GM21717 (cell line): Measurements from ENCODE around the gene RASA4.
"Not testable (repeated sequence)": the region's sequence is repeated elsewhere in the genome, so short reads cannot be mapped to it uniquely, and the experiment has no call there.

Experiments used
- ATAC-seq: cut with Tn5 transposase; IDR thresholded peaks from one replicate; pipeline ENCODE4 v1.9.1; 2021; ENCODE audit warnings: mild to moderate bottlenecking, moderate library complexity; ENCODE audit not compliant: unreplicated experiment

The RASA4 gene

GRCh38 chr7:102609734-102610133 is 6.8 kb downstream of the RASA4 start:
- ATAC-seq = not testable (repeated sequence)

DNA sequence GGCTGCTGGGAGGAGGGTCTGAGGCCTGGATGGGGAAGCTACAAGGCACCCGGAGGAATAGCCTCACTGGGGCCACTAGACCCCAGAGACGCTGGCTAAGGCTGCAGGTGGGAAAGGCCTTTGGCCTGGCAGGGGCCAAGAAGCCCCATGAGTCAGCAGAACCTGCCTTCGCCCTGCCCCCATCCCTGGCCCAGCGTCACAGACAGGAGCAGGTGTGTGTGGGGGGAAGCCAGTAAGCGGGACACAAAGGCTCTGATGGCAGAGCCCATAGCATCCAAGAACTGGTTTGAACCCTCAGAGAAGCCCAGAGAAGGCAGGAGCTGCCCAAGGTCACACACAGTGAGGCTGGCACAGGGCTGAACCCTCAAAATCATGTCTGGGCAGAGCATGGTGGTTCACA is 9.7 kb downstream of the RASA4 start:
- not testable (repeated sequence) for ATAC-seq

DNA sequence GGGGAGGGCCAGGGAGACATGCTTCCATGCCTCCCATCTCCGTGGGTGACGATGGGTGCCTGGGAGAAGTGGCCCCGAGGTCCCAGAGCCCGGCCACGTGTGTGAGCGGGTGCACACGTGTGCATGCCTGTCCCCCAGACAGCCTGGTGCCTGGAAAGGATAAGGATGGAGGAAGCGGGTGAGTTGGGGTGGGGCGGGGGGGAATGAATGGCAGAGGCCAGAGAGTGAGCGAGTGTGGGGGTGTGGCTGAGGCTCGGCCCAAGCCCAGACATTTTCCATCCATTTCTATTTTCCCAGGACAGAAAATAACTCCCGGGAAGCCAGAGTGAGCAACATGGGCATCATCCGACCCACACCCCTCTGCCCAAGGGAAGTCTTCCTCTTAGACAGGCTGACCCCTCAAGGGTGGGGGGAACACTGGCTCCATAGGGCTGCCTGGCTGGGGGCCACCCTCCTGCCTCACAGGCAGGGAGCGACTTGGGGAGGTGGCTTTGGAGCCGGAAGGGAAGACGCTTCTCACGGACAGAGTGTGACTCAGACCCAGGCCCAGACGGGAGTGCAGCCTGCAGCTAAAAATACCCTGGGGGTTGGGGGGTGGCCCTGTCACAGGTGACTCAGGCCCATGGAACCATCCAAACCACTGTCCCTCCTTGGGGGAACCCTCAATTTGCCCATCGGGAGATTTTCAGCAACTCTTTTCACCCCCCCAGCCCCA is 12.0 kb downstream of the RASA4 start:
- ATAC-seq = not testable (repeated sequence)

DNA sequence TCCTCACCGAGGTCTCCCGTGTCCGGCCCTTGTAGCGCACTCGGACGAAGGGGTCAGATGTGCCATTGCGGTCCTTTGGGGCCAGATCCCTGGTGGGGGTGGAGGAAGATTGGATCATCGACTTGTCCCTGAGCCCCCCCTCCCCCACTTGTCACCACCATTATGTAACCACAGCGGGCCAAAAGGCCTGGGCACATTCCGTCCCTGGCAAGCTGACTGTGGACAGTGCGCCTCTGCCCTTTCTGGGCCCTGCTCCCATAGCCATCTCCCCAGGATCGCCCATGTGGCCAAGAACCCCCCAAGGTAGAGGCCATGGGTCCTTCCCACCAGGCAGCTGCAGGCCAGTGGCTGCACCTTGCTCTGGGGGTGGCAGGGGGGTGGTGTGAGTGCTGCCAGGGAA is 14.2 kb downstream of the RASA4 start:
- not testable (repeated sequence) for ATAC-seq

DNA sequence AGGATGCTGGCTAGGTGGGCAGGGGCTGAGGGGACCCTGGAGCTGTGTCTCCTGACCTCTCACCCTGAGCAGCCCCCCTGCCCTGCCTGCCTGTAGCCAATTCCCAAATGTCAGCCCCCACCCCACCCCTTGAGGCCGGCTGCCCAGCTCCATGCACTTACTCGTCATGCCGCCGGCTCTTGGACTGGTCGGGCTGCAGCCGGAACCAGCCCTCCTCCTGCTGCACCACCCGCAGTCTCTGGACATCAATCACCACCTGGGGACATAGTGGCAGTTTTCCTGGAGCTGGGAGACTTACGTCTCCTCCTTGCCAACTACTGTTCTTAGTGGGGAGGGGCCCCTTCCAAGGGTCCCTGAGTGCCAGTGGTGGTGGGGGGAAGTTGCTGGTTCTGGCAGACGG is 16.9 kb downstream of the RASA4 start:
- ATAC-seq = not testable (repeated sequence)

DNA sequence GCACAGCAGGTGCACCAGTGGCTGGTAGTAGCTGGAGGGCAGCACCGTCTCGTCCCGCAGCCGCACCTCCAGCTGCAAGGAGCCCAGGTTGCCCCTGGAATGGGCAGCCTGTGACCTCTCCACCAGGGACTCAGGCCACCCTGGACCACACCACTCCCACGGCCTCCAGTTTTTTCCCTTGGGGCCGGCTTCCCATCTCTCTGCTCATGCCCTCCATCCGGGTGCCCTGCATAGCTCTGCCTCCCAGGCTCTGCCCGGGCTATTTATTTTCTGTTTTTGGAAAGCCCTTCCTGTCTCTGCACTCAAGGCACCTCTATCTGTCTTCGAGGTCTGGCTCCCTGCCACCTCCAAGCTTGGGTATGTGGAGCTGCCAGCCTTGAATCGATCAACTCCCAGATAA is 20.5 kb downstream of the RASA4 start:
- not testable (repeated sequence) for ATAC-seq

- ATAC-seq = peak; percentile 51
Observed at GRCh38 chr7:102593637-102594334, 22.8 kb downstream of the RASA4 start.

GRCh38 chr7:102592477-102593019 is 24.0 kb downstream of the RASA4 start:
- ATAC-seq = peak; percentile 34

DNA sequence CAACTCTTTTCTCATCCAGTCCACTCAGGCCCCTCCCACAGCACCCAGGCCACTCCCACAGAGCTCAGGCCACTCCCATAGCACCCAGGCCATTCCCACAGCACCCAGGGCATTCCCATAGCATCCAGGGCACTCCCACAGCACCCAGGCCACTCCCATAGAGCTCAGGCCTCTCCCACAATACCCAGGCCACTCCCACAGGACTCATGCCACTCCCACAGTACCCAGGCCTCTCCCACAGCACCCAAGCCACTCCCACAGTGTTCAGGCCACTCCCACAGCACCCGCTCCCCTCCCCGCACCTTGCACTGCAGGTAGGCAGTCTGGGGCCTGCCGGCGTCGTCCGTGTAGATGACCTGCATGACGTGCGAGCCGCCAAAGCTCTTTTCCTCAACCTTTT is 26.7 kb downstream of the RASA4 start:
- ATAC-seq = peak; percentile 49

GRCh38 chr7:102583495-102583894 is 33.1 kb downstream of the RASA4 start:
- not testable (repeated sequence) for ATAC-seq

DNA sequence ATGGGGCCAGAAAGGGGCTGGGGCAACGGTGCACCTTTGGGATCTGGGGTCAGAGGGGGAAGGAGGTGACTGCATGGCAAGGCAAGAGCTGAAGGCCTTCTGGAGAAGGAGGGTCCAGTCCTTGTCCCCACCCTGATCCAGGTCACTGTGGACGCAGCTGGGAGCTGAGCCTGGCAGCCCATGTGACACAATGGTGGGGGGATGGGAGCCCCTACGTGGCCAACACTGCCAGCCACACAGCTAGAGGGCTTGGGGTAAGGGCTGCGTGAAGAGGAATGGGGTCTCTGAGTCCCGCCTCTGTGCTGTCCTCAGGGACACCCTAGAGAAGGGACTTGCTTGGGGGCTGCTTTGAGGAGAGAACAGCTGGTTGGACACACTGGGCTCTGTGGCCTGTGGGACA is 34.8 kb downstream of the RASA4 start:
- not testable (repeated sequence) for ATAC-seq

- not testable (repeated sequence) for ATAC-seq
Observed at GRCh38 chr7:102578486-102578885, 38.1 kb downstream of the RASA4 start.

GRCh38 chr7:102577315-102578240 is 39.0 kb downstream of the RASA4 start:
- not testable (repeated sequence) for ATAC-seq

DNA sequence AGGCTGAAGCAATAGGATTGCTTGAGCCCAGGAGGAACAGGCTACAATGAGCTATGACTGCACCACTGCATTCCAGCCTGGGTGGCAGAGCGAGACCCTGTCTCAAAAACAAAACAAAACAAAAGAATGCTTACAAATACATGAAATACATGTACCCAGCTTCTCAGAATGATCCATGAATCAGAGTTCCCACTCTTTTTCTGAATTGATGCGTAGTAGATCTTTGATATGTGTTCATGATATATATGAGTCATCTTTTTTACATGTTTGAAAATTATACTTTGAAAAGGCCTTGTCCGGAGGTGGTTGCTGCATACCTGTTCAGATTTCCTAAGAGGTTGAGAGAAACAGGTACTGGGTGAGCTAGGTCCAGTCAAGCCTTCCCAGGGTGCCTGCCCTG is 40.2 kb downstream of the RASA4 start:
- not testable (repeated sequence) for ATAC-seq

- not testable (repeated sequence) for ATAC-seq
Observed at GRCh38 chr7:102574607-102575006, 41.9 kb downstream of the RASA4 start.

DNA sequence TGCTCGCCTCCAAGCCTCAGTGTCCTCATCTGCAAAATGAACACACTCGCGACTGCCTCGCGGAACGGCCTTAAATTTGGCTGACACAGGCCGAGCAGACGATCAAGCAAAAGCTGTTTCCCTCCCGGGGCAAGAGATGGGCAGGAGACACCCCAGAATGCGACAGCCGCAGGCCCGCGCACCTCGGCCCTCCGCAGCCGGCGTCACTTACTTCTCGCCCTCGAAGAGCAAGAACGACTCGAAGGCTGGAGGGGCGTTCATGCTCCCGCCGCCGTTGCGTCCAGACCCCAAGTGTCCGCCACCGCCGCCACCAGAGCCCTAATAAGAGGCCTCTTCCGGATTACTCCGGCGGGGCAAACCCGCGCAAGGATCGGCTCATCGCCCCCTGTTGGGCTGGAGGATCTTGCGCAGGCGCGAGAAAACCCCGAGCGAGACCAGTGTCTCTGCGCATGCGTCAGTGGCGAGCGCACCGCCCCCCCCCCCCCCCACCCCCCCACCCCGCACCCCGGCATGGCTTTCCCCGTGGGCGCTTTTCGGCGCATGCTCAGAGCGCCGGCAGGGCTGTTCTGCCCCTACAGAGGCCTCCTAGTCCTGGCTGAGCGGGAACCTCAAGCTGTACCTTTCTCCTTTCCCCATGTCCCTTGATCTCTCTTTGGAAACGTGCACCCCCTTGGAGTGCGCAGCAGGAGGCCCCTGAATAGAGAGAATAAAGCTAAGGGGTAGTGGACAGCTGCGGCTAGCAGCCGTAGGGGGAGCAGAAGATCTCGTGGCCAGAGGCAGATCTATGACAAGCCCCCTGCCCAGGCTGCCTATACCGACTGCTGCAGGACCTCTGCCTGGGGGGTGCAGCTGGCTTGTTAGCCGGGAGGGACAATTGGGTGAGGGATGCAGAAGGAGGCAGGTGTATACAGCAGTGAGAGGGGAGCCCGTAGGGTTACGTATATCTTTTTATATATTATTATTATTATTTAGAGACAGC is 44.0 kb downstream of the RASA4 start, which contains the start of gene POLR2J3:
TSS of gene POLR2J3 (minus strand) at position 323 of the 979 bp plus-strand sequence. CDS start at position 261, 62 bp downstream.
- peak; percentile 86 for ATAC-seq

DNA sequence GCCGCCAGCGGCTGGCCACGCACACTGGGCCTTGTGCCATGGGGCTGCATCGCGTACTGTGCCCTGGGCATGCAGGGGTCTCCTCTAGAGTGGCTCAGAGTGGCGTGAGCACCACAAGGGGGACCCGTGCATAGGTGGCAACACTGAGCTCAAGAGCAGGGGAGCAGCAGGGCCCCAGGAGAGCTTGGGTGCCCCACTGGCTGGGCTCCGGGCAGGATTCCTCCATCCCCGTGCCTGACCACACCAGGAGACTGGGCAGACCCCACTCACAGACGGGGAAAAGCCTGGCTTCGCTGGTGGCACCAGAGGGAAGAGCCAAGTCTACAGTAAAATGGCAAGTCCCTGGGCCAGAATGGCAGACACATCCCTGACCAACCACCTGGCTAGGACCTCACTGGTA is 47.9 kb downstream of the RASA4 start:
- not testable (repeated sequence) for ATAC-seq

- not testable (repeated sequence) for ATAC-seq
Observed at GRCh38 chr7:102550808-102551422, 65.6 kb downstream of the RASA4 start, which contains the start of gene SPDYE2. SPDYE2 (plus strand) TSS chr7:102551226; CDS start chr7:102553256, 2,030 bp downstream.

DNA sequence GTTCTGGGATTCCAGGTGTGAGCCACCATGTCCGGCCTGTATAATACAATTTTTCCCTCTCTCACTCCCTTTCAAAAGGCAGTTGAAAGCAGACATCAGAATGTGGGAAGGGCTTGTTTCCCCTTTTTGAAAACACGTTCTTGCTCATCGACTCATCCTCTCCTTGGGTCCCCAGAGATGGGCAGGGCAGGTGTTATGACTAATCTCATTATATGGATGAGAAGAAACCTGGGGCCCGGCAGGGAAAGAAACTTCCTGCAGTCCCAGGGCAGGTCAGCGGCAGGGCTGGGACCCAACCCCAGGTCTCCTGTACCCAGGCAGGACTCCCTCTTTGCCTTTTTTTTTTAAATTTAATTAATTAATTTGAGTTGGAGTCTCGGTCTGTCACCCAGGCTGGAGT is 70.2 kb downstream of the RASA4 start:
- ATAC-seq = peak; percentile 71
